Neural cell (in vitro differentiated cells): ENCODE results near the gene LCA5. TPM values are rescaled to one million over a fixed set of nuclear protein-coding genes. Genes with fewer than 3 reads are reported as not detected.

Experiments
- H2AFZ ChIP-seq: fragments of 200-600, 300-800 bp; sonication (generic), shearing (Covaris generic); 2 replicates; pipeline ENCODE4 v1.6.0; 2014; ENCODE audit warnings: low read depth, mild to moderate bottlenecking, antibody characterized with exemption, low read length, moderate library complexity
- H3F3A ChIP-seq: fragments of 200-600 bp; shearing (Covaris generic); 2 replicates; pipeline ENCODE4 v1.6.1; 2016; ENCODE audit warnings: mild to moderate bottlenecking, moderate library complexity, mixed read lengths, antibody characterized with exemption, low read length; ENCODE audit not compliant: insufficient read depth, poor library complexity, severe bottlenecking
- H3K27ac ChIP-seq: fragments of 200-600, 300-800 bp; sonication (generic), shearing (Covaris generic); 2 replicates; pipeline ENCODE4 v1.5.1; 2014; ENCODE audit warnings: mild to moderate bottlenecking, low read length, moderate library complexity
- H3K27me3 ChIP-seq: fragments of 300-800, 200-600 bp; sonication (generic), shearing (Covaris generic); 2 replicates; pipeline ENCODE4 v1.6.0; 2014; ENCODE audit warnings: mild to moderate bottlenecking, low read depth, low read length, moderate library complexity; ENCODE audit not compliant: insufficient read depth
- H3K36me3 ChIP-seq: fragments of 300-800, 200-600 bp; sonication (generic), shearing (Covaris generic); 2 replicates; pipeline ENCODE4 v1.5.1; 2014; ENCODE audit warnings: mild to moderate bottlenecking, antibody characterized with exemption, low read length, moderate library complexity; ENCODE audit not compliant: insufficient read depth
- H3K4me2 ChIP-seq: fragments of 300-800, 200-600 bp; sonication (generic), shearing (Covaris generic); 2 replicates; pipeline ENCODE4 v1.6.0; 2014; ENCODE audit warnings: mild to moderate bottlenecking, low read length
- H3K4me3 ChIP-seq: fragments of 300-800, 200-600 bp; sonication (generic), shearing (Covaris generic); 2 replicates; pipeline ENCODE4 v1.5.1; 2014; ENCODE audit warnings: mild to moderate bottlenecking, low read length, moderate library complexity
- H3K79me2 ChIP-seq: fragments of 200-600 bp; shearing (Covaris generic); replicated peaks from 2 replicates; pipeline ENCODE4 v1.6.0; 2014; ENCODE audit warnings: mild to moderate bottlenecking, low read length, moderate library complexity; ENCODE audit not compliant: insufficient read depth
- H3K9ac ChIP-seq: fragments of 300-800, 200-600 bp; sonication (generic), shearing (Covaris generic); 2 replicates; pipeline ENCODE4 v1.6.1; 2016; ENCODE audit warnings: mild to moderate bottlenecking, low read length, mixed read lengths
- H3K9me2 ChIP-seq: fragments of 200-600 bp; shearing (Covaris generic); 2 replicates; pipeline ENCODE4 v1.6.1; 2016; ENCODE audit warnings: mild to moderate bottlenecking, low read length, mixed read lengths; ENCODE audit not compliant: insufficient read depth
- H3K9me3 ChIP-seq: fragments of 200-600, 300-800 bp; sonication (generic), shearing (Covaris generic); 2 replicates; pipeline ENCODE4 v1.6.1; 2016; ENCODE audit warnings: mild to moderate bottlenecking, mixed run types, low read length, moderate library complexity, mixed read lengths
- H4K20me1 ChIP-seq: fragments of 200-600 bp; shearing (Covaris generic); 2 replicates; pipeline ENCODE4 v1.6.1; 2016; ENCODE audit warnings: mild to moderate bottlenecking, mixed run types; ENCODE audit not compliant: insufficient read depth
- CTCF ChIP-seq: fragments of 450-650 bp; IDR thresholded peaks from 2 replicates; pipeline ENCODE4 v1.5.1; 2014; ENCODE audit warnings: antibody characterized with exemption, mild to moderate bottlenecking, moderate library complexity; ENCODE audit not compliant: poor library complexity, severe bottlenecking
- EP300 ChIP-seq: fragments of 450-650 bp; conservative IDR thresholded peaks from 2 replicates; pipeline ENCODE4 v1.6.1; 2014; ENCODE audit warnings: antibody characterized with exemption, mild to moderate bottlenecking, moderate library complexity; ENCODE audit not compliant: poor library complexity, severe bottlenecking
- EZH2 ChIP-seq: fragments of 200-600, 300-800 bp; shearing (Covaris generic), sonication (generic); IDR thresholded peaks from 2 replicates; pipeline ENCODE4 v1.6.1; 2014; ENCODE audit warnings: antibody characterized with exemption, low read length, borderline replicate concordance, mild to moderate bottlenecking; ENCODE audit not compliant: insufficient read depth, poor library complexity, severe bottlenecking
- MXI1 ChIP-seq: fragments of 450-650 bp; conservative IDR thresholded peaks from 2 replicates; pipeline ENCODE4 v1.6.1; 2014; ENCODE audit warnings: antibody characterized with exemption, mild to moderate bottlenecking; ENCODE audit not compliant: poor library complexity, severe bottlenecking
- POLR2AphosphoS5 ChIP-seq: IDR thresholded peaks from 2 replicates; pipeline ENCODE4 v1.6.1; 2012
- RAD21 ChIP-seq: fragments of 450-650 bp; conservative IDR thresholded peaks from 2 replicates; pipeline ENCODE4 v1.6.1; 2014; ENCODE audit warnings: antibody characterized with exemption, mild to moderate bottlenecking, moderate library complexity
- SMC3 ChIP-seq: fragments of 450-650 bp; conservative IDR thresholded peaks from 2 replicates; pipeline ENCODE4 v1.6.1; 2014; ENCODE audit warnings: antibody characterized with exemption, mild to moderate bottlenecking, moderate library complexity; ENCODE audit not compliant: poor library complexity
- TAF1 ChIP-seq: IDR thresholded peaks from 2 replicates; pipeline ENCODE4 v1.6.1; 2012; ENCODE audit warnings: low read depth
- polyA plus RNA-seq: library from polyadenylated mRNA; depleted of rRNA; stranded (reverse); fragments of >200 nt; gene quantifications from 2 replicates; pipeline ENCODE4 v1.2.3, GENCODE V29; 2014
- TF ChIP-seq, protein P1 (sequence below): IDR thresholded peaks from 2 replicates; pipeline ENCODE4 v1.6.1; 2012; ENCODE audit warnings: borderline replicate concordance

LCA5 gene
- polyA plus RNA-seq, 1 donor from 2014 or later: 13.2 TPM

DNA sequence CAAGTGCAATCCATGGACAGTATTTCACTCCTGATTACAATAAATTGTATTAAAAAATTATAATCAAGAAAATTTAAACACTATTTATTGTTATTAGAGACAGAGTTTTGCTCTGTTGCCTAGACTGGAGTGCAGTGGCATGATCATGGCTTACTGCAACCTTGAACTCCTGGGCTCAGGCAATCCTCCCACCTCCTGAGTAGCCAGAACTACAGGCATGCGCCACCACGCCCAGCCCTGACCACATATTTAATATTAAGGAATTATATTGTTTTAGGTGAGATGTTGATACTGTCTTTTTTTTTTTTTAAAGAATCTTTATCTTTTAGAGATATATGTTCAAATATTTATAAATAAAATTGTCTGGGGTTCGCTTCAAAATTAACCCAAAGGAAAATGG lies 14.6 kb downstream of the LCA5 start:
- Histone ChIP-seq H3K9me3 (no peaks in the 10 kb centered on the region), H3F3A (no peaks in the 10 kb centered on the region), H3K27ac (no peak overlapping the region), H3K27me3 (no peaks in the 10 kb centered on the region), H3K4me2 (no peak overlapping the region), H4K20me1 (no peaks in the 10 kb centered on the region), H3K79me2 (peaks cover 4% of the 10 kb centered on the region), H3K4me3 (no peak overlapping the region), H2AFZ (no peak overlapping the region), H3K9ac (no peak overlapping the region), H3K36me3 (no peaks in the 10 kb centered on the region), H3K9me2 (no peaks in the 10 kb centered on the region)
- no peak for TF ChIP-seq TAF1
- no peak for TF ChIP-seq MXI1
- no peak for TF ChIP-seq CTCF
- no peak for TF ChIP-seq SMC3
- TF ChIP-seq, protein P1, sequence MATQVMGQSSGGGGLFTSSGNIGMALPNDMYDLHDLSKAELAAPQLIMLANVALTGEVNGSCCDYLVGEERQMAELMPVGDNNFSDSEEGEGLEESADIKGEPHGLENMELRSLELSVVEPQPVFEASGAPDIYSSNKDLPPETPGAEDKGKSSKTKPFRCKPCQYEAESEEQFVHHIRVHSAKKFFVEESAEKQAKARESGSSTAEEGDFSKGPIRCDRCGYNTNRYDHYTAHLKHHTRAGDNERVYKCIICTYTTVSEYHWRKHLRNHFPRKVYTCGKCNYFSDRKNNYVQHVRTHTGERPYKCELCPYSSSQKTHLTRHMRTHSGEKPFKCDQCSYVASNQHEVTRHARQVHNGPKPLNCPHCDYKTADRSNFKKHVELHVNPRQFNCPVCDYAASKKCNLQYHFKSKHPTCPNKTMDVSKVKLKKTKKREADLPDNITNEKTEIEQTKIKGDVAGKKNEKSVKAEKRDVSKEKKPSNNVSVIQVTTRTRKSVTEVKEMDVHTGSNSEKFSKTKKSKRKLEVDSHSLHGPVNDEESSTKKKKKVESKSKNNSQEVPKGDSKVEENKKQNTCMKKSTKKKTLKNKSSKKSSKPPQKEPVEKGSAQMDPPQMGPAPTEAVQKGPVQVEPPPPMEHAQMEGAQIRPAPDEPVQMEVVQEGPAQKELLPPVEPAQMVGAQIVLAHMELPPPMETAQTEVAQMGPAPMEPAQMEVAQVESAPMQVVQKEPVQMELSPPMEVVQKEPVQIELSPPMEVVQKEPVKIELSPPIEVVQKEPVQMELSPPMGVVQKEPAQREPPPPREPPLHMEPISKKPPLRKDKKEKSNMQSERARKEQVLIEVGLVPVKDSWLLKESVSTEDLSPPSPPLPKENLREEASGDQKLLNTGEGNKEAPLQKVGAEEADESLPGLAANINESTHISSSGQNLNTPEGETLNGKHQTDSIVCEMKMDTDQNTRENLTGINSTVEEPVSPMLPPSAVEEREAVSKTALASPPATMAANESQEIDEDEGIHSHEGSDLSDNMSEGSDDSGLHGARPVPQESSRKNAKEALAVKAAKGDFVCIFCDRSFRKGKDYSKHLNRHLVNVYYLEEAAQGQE: no peak
- no peak for TF ChIP-seq EP300
- TF ChIP-seq POLR2AphosphoS5: no peak

GRCh38 chr6:79520534-79520933 lies 16.7 kb downstream of the LCA5 start:
- Histone ChIP-seq H3K9ac (no peak overlapping the region), H3K79me2 (peaks cover 4% of the 10 kb centered on the region), H3K9me2 (no peaks in the 10 kb centered on the region), H3K36me3 (no peaks in the 10 kb centered on the region), H3K4me2 (no peak overlapping the region), H2AFZ (no peak overlapping the region), H3K4me3 (no peak overlapping the region), H4K20me1 (no peaks in the 10 kb centered on the region), H3K9me3 (no peaks in the 10 kb centered on the region), H3K27ac (no peak overlapping the region), H3F3A (no peaks in the 10 kb centered on the region), H3K27me3 (no peaks in the 10 kb centered on the region)
- TF ChIP-seq POLR2AphosphoS5 (no peak), CTCF (no peak)

- Histone ChIP-seq H3K79me2 (peaks cover 4% of the 10 kb centered on the region), H2AFZ (no peak overlapping the region), H3K27me3 (no peaks in the 10 kb centered on the region), H3K4me2 (no peak overlapping the region), H3F3A (no peaks in the 10 kb centered on the region), H3K9ac (no peak overlapping the region), H3K9me2 (no peaks in the 10 kb centered on the region), H3K4me3 (no peak overlapping the region), H3K36me3 (no peaks in the 10 kb centered on the region), H3K27ac (no peak overlapping the region), H4K20me1 (no peaks in the 10 kb centered on the region), H3K9me3 (no peaks in the 10 kb centered on the region)
- no peak for TF ChIP-seq SMC3
- TF ChIP-seq MXI1: no peak
- TF ChIP-seq CTCF: no peak
- no peak for TF ChIP-seq EP300
- no peak for TF ChIP-seq EZH2
- no peak for TF ChIP-seq RAD21
- no peak for TF ChIP-seq TAF1
- no peak for TF ChIP-seq POLR2AphosphoS5
Observed at GRCh38 chr6:79518842-79519241, 18.4 kb downstream of the LCA5 start.
